Activated T-cell treated with anti-CD3 and anti-CD28 coated beads, Interleukin-2, amount 50 U/mL, for 4 hours (primary cell): ENCODE results near the gene SARNP. TPM values are rescaled to one million over a fixed set of nuclear protein-coding genes. Genes with fewer than 3 reads are reported as not detected.
A peak's percentile ranks its signal among the peaks of the same experiment; 100 is the strongest.

Source experiments
- ATAC-seq, 2 donors: fragments of 200-7000 bp; cut with Tn5 transposase; one replicate each; pipeline ENCODE4 v1.10.0; 2021
- DNase-seq: peaks from one replicate; pipeline ENCODE4 v3.0.0-alpha.2; 2020
- H3K27me3 Mint-ChIP-seq: one replicate; pipeline ENCODE4 v1.8.0; 2021; ENCODE audit warnings: low read depth, mixed read lengths
- H3K36me3 Mint-ChIP-seq: one replicate; pipeline ENCODE4 v1.8.0; 2022; ENCODE audit warnings: mixed read lengths; ENCODE audit not compliant: insufficient read depth
- H3K4me1 Mint-ChIP-seq: one replicate; pipeline ENCODE4 v1.8.0; 2021; ENCODE audit warnings: low read depth, mixed read lengths
- H3K4me3 Mint-ChIP-seq: one replicate; pipeline ENCODE4 v1.8.0; 2021; ENCODE audit warnings: mild to moderate bottlenecking, moderate library complexity, mixed read lengths
- H3K9me3 Mint-ChIP-seq: one replicate; pipeline ENCODE4 v1.8.0; 2021; ENCODE audit warnings: mixed read lengths
- total RNA-seq, 3 donors: library from RNA; stranded (reverse); gene quantifications; one replicate each; pipeline ENCODE4 v1.2.1, GENCODE V29; 2021

SARNP gene
- total RNA-seq, 3 donors from 2014 or later = 65.8 to 78.5 (median 69.6) TPM

DNA sequence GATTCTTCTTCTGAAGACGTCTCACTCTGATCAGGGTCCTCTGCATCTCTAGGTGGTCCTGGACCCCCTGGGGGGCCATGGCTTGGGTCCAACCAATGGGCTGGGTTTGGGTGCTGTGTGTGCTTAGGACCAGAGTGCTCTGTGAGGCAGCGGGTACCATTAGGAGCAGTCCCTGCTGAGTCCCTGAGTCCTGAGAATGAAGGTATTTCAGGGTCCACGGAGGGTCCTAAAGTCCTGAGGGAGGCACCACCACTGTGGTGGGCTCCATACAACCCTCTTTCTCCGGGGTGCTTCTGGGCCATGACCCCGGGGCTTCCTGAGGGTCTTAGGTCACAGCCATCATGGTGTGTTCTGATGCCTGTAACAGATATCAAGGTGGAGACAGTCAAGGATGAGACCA lies 10.8 kb upstream of the SARNP start:
- no peaks in the 10 kb centered on the region for H3K9me3 Mint-ChIP-seq
- H3K27me3 Mint-ChIP-seq = no peaks in the 10 kb centered on the region
- peaks cover 50% of the 10 kb centered on the region for H3K4me1 Mint-ChIP-seq
- DNase-seq = no peak
- peaks cover 13% of the 10 kb centered on the region for H3K36me3 Mint-ChIP-seq
- ATAC-seq = no peak
- peak overlapping the region; percentile 93 for H3K4me3 Mint-ChIP-seq

DNA sequence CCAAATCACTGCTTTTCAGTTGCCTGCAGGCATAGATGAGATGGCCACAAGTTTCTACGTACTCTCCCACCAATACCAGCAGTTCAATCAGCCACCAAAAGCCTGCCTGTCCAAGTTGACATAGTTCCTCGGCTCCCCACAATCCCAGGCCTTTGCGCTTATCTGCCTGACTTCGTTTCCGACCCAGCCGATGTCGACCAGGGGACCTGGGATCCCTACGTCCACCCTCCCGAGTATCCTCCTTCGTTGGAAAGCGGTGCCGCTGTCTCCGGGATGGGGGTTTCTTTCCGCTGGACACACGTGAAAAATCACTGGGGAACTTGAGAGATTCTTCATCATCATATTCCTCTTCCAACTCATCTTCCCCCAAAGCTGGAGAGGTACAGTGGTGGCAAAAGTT lies 10.3 kb upstream of the SARNP start:
- H3K4me1 Mint-ChIP-seq = peaks cover 50% of the 10 kb centered on the region
- no peaks in the 10 kb centered on the region for H3K9me3 Mint-ChIP-seq
- ATAC-seq = no peak
- peak overlapping the region; percentile 93 for H3K4me3 Mint-ChIP-seq
- no peaks in the 10 kb centered on the region for H3K27me3 Mint-ChIP-seq
- no peak for DNase-seq
- H3K36me3 Mint-ChIP-seq = peaks cover 17% of the 10 kb centered on the region

GRCh38 chr12:55824726-55825125 lies 7.2 kb upstream of the SARNP start:
- Mint-ChIP-seq H3K4me3 (peak overlapping the region; percentile 44), H3K27me3 (no peaks in the 10 kb centered on the region), H3K4me1 (peaks cover 35% of the 10 kb centered on the region), H3K36me3 (peaks cover 33% of the 10 kb centered on the region), H3K9me3 (no peaks in the 10 kb centered on the region)
- ATAC-seq (no peak), DNase-seq (no peak)

GRCh38 chr12:55823419-55823818 lies 5.9 kb upstream of the SARNP start:
- ATAC-seq (no peak), DNase-seq (no peak)
- Mint-ChIP-seq H3K27me3 (no peaks in the 10 kb centered on the region), H3K36me3 (peaks cover 39% of the 10 kb centered on the region), H3K9me3 (no peaks in the 10 kb centered on the region), H3K4me1 (peaks cover 44% of the 10 kb centered on the region), H3K4me3 (no peak overlapping the region)

GRCh38 chr12:55822228-55822627 lies 4.7 kb upstream of the SARNP start:
- peaks cover 28% of the 10 kb centered on the region for H3K36me3 Mint-ChIP-seq
- H3K27me3 Mint-ChIP-seq = no peaks in the 10 kb centered on the region
- peaks cover 35% of the 10 kb centered on the region for H3K4me1 Mint-ChIP-seq
- H3K9me3 Mint-ChIP-seq = no peaks in the 10 kb centered on the region
- no peak overlapping the region for H3K4me3 Mint-ChIP-seq
- ATAC-seq (no peak), DNase-seq (no peak)

DNA sequence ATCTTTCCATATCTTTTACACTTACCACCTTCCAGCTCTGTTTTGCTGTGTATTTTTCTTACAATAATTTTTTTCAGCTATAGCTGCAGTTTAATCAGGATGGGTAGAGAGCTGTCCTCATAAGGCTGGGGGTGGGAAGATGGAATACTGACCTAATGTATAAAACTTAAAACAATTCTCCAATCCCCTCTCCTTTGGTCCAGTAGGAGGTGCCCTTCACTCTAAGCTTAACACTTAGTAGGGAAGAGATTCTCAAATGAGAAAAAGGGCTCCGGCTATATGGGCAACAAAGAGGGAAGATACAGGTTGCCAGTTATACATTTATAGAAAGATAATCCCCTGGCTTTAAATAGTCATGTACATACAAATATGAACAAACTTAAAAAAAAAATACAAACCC lies 3.2 kb upstream of the SARNP start:
- peaks cover 29% of the 10 kb centered on the region for H3K4me1 Mint-ChIP-seq
- ATAC-seq (no peak), DNase-seq (no peak)
- no peaks in the 10 kb centered on the region for H3K27me3 Mint-ChIP-seq
- H3K9me3 Mint-ChIP-seq = no peaks in the 10 kb centered on the region
- H3K36me3 Mint-ChIP-seq = peaks cover 27% of the 10 kb centered on the region
- no peak overlapping the region for H3K4me3 Mint-ChIP-seq

DNA sequence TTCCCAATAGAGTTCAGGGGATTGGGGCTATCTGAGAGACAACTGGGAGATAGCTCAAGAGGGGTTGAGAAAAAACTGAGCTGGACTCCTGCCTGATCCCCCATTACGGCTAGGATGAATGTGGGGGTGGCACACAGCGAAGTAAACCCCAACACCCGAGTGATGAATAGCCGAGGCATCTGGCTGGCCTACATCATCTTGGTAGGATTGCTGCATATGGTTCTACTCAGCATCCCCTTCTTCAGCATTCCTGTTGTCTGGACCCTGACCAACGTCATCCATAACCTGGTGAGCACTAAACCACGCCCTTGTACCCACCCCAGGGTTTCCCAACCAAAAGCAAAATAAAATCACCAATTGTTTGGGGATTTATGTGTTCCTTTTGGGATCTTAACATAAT lies 1.4 kb upstream of the SARNP start:
- no peaks in the 10 kb centered on the region for H3K9me3 Mint-ChIP-seq
- DNase-seq (no peak), ATAC-seq (no peak)
- H3K27me3 Mint-ChIP-seq = no peaks in the 10 kb centered on the region
- H3K36me3 Mint-ChIP-seq = peaks cover 31% of the 10 kb centered on the region
- H3K4me1 Mint-ChIP-seq = peaks cover 36% of the 10 kb centered on the region
- no peak overlapping the region for H3K4me3 Mint-ChIP-seq

DNA sequence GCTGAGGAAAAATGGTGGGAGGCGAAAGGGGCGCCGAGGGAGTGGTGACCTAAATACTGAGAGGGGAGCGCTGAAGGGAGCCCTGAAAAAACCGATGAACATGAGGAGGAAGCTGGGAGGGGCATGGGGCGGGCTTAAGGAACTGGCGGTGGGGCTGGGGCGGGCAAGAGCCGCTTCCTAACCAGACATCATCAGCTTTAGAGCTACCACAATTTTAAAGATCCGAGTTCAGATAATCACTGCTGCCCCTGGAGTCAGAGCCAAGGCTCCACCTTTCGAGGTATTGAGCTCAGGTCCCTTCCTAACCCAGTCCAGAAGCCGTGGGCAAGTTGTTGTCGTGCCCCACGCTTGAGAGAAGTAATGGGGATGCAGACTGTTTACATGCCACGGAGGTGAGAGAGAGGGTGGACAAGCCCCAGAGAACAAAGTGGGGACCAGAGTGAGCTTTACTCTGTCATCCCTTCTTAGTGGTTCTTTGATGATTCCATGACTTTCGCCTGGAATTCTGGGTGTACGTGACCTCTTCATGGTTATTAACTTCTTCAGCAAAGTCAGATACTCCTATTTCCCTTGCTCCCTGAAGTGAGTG lies 710 bp upstream of the SARNP start:
- Mint-ChIP-seq H3K9me3 (no peaks in the 10 kb centered on the region), H3K27me3 (no peaks in the 10 kb centered on the region)

DNA sequence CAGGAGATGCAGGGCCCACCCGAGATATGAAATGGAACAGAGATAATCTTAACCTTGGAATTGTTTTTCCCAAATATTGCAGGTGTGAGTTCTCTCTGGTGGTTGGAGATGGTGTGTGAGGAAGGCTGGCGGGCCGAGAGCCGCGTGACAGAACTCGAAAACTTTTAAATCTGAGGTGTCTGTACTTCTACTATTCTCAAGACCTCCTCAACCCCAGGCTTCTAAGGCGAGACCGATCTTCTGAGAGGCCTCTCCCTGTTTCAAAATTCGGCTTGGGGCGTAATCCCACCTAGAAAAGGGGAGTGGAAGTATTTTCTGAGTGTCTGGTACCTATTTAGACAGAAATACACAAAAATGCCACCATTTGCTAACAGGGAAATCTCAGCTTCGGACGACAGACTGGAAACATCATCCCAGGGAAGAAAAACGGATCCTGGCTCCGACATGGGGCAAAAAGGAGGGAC lies 611 bp downstream of the SARNP start:
- no peak for ATAC-seq
- peaks cover 23% of the 10 kb centered on the region for H3K36me3 Mint-ChIP-seq
- H3K4me3 Mint-ChIP-seq = no peak overlapping the region
- H3K4me1 Mint-ChIP-seq = peaks cover 50% of the 10 kb centered on the region
- H3K9me3 Mint-ChIP-seq = no peaks in the 10 kb centered on the region
- no peaks in the 10 kb centered on the region for H3K27me3 Mint-ChIP-seq
- no peak for DNase-seq

More for the DNA sequence above, 710 bp upstream of the SARNP start:
- DNase-seq = no peak
- peaks cover 29% of the 10 kb centered on the region for H3K36me3 Mint-ChIP-seq
- no peak overlapping the region for H3K4me3 Mint-ChIP-seq
- peak; percentile 56 to 61 for ATAC-seq
- H3K4me1 Mint-ChIP-seq = peaks cover 39% of the 10 kb centered on the region

GRCh38 chr12:55815473-55815872 lies 2.1 kb downstream of the SARNP start:
- no peaks in the 10 kb centered on the region for H3K27me3 Mint-ChIP-seq
- no peaks in the 10 kb centered on the region for H3K9me3 Mint-ChIP-seq
- no peak for DNase-seq
- peaks cover 57% of the 10 kb centered on the region for H3K4me1 Mint-ChIP-seq
- peaks cover 18% of the 10 kb centered on the region for H3K36me3 Mint-ChIP-seq
- no peak overlapping the region for H3K4me3 Mint-ChIP-seq
- ATAC-seq = no peak

- Mint-ChIP-seq H3K36me3 (peaks cover 11% of the 10 kb centered on the region), H3K4me3 (peak overlapping the region; percentile 5)
Observed at GRCh38 chr12:55814257-55814656, 3.3 kb downstream of the SARNP start.

DNA sequence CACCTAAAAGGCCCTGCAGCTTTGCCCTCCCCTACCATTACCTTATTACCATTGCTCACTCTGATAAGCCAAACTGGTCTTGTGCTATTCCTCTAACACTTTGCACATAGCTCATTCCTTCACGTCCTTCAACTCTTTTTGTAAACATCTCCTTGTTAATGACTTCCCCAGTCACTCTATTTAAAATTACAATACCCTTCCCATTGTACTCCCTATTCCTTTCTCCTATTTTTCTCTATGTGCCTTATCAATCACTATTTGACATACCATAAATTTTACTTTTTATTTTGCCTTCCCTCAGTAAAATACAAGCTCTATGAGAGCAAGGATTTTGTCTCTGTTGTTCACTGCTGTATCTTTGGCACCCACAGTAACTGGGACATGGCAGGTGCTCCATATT lies 5.4 kb downstream of the SARNP start:
- ATAC-seq = no peak
- no peaks in the 10 kb centered on the region for H3K27me3 Mint-ChIP-seq
- no peaks in the 10 kb centered on the region for H3K9me3 Mint-ChIP-seq
- no peak overlapping the region for H3K4me3 Mint-ChIP-seq
- H3K36me3 Mint-ChIP-seq = peaks cover 14% of the 10 kb centered on the region
- peaks cover 45% of the 10 kb centered on the region for H3K4me1 Mint-ChIP-seq
- no peak for DNase-seq

More at GRCh38 chr12:55814257-55814656, 3.3 kb downstream of the SARNP start:
- ATAC-seq (no peak), DNase-seq (no peak)
- Mint-ChIP-seq H3K4me1 (peaks cover 54% of the 10 kb centered on the region), H3K27me3 (no peaks in the 10 kb centered on the region), H3K9me3 (no peaks in the 10 kb centered on the region)

GRCh38 chr12:55809274-55809673 lies 8.2 kb downstream of the SARNP start:
- H3K4me1 Mint-ChIP-seq = peaks cover 33% of the 10 kb centered on the region
- H3K4me3 Mint-ChIP-seq = no peak overlapping the region
- H3K36me3 Mint-ChIP-seq = peaks cover 13% of the 10 kb centered on the region
- ATAC-seq (no peak), DNase-seq (no peak)
- H3K27me3 Mint-ChIP-seq = no peaks in the 10 kb centered on the region
- no peaks in the 10 kb centered on the region for H3K9me3 Mint-ChIP-seq

DNA sequence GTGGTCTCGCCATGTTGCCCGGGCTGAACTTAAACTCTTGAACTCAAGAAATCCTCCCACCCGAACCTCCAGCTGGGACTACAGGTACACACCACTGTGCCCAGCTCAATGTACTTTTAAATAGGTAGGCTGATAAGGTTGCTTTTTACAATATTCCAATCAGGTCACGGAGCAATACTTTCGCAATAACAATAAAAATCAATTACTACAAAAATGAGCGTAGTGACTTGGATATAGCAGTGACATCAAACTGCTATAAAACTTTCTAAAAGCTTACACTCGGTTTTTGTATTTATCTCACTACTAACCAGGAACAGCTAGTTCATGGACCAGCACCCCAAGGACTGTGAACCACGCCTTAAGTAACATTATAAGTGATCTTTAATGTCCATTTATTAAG lies 10.5 kb downstream of the SARNP start:
- H3K4me3 Mint-ChIP-seq = no peak overlapping the region
- no peak for ATAC-seq
- H3K9me3 Mint-ChIP-seq = no peaks in the 10 kb centered on the region
- H3K27me3 Mint-ChIP-seq = no peaks in the 10 kb centered on the region
- no peak for DNase-seq
- H3K4me1 Mint-ChIP-seq = peaks cover 18% of the 10 kb centered on the region
- peaks cover 13% of the 10 kb centered on the region for H3K36me3 Mint-ChIP-seq

DNA sequence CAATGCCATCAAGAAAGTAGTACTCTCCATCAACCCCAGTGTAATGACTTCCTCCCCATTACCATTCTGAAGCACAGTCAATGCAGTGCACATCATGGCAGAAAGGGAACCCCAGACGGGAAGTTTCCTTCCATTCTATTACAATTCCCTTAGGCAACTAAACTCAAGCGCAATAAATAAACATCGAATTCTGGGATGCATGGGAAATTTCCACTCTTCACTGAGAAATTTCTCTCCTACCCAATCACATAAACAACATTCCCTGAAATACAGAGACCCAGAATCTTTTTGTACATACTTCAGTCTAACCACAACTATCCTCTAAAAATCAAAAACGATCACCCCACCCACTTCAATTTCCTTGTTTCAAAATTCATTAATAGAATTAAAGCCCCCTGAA lies 20.0 kb downstream of the SARNP start:
- no peak overlapping the region for H3K4me3 Mint-ChIP-seq
- DNase-seq (no peak), ATAC-seq (no peak)
- peaks cover 2% of the 10 kb centered on the region for H3K4me1 Mint-ChIP-seq
- H3K27me3 Mint-ChIP-seq = no peaks in the 10 kb centered on the region
- H3K36me3 Mint-ChIP-seq = peaks cover 29% of the 10 kb centered on the region
- H3K9me3 Mint-ChIP-seq = no peaks in the 10 kb centered on the region
